ENCODE results near the gene INHBB.
"Not testable (repeated sequence)": the region's sequence is repeated elsewhere in the genome, so short reads cannot be mapped to it uniquely, and the experiment has no call there.

INHBB gene

DNA sequence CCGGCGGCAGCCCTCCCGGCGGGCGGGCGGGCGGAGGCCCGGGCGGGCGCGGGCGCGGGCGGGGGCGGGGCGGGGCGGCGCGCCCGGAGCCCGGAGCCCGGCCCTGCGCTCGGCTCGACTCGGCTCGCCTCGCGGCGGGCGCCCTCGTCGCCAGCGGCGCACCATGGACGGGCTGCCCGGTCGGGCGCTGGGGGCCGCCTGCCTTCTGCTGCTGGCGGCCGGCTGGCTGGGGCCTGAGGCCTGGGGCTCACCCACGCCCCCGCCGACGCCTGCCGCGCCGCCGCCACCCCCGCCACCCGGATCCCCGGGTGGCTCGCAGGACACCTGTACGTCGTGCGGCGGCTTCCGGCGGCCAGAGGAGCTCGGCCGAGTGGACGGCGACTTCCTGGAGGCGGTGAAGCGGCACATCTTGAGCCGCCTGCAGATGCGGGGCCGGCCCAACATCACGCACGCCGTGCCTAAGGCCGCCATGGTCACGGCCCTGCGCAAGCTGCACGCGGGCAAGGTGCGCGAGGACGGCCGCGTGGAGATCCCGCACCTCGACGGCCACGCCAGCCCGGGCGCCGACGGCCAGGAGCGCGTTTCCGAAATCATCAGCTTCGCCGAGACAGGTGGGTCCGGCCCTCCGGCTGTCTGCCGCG, at the start of gene INHBB:
TSS of gene INHBB (plus strand) at position 111 of the 641 bp plus-strand sequence. CDS start at position 164, 53 bp downstream.
- peak in 1 of 14 donors; percentile 27 for DNase-seq

DNA sequence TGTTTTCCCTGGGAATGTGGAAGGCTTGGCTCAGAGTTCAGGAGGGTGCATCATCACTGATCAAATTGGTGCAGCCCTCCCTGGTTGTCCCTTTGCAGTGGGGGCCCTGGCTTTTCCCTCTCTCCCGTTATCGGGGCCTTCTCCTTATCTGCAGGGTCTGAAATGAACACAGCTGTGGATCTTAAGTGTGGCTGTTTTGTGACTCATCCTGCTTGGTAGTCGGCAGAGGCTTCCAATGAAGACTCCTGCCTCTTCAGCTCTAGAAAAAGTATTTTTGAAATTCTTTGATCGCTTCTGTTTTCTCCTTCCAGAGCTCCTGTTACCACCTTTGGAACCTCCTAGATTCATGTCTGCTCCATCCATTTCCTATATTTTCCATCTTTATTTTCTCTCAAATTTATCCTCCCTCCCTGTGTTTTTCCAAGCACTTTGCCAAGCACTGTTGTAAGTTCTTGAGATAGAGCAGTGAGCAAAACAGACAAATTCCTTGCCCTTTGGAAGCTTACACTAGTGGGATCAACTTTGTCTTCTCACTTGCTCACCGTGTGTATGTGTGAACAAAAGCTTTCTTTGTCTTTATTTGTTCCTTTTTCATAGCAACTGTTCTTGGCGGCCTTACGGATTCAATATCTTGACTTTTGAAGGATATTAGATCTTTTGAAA, 47.6 kb upstream of the INHBB start:
- no peak for DNase-seq

DNA sequence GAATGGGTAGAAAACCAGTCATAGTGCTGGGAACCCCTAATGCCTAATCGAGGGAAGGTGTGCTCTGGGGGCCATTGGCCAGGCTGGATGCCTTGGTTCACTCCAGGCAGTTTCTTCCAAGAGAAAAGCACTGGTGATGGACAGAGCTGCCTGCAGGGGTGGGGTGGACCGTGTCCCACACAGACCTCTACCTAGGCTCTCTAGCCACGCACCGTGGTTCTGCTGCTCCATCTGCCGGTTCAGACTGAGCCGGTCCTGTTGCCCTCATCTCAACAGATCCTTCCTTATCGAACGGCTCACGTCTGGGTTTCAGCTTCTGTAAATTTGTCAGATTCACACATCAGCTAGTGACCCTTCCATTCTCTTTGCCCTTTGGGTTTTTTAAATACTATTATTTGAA, 46.9 kb upstream of the INHBB start:
- DNase-seq = no peak

DNA sequence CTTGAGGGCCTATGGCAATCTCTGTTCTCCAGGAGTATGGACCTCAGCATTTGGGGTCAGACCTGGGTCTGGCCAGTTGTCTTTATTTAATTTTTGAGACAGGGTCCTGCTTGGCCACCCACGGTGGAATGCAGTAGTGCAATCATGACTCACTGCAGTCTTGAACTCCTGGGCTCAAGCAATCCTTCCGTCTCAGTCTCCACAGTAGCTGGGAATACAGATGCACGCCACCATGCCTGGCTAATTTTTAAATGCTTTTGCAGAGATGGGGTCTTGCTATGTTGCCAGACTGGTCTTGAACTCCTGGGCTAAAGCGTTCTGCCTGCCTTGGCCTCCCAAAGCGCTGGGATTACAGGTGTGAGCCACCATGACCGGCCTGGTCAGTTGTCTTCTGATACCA, 46.4 kb upstream of the INHBB start:
- no peak for DNase-seq

DNA sequence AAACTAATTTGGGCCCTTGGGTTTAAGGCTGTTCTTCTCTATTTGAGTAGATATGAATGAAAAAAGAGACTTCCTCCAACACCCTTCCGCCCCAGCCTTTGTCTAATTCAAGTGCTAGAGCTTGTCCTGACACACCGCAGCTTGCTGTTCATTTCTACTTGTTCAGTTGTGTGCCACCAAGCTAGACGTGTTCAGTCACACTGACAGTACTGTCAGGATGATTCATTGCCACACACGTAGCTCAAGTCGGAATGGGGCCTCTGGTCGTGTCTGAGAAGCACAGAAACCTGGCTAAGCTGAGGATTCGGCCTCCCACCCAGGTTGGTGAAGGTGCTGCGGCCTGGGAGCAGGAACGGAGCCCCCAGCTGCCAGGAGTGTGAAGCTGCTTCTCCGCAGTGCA, 45.6 kb upstream of the INHBB start:
- DNase-seq = no peak

DNA sequence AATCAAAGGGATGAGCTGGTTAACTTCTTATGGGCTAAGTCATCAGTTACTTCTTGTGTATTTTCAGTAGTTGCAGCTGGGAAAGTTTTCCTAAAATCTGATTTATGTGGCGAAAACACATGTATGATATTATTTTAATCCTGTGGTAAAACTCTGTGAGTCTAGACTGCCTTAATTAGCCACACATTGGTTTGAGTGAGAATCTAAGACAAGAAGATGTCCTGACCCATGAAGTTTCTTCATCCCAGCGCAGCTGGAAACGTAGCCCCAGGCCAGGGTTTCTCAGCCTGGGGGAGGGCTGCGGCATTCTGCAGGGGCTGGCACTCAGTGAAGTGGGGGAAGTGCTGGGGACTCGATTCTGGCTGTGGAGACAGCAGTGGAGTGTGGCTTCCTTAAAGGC, 44.7 kb upstream of the INHBB start:
- no peak for DNase-seq

DNA sequence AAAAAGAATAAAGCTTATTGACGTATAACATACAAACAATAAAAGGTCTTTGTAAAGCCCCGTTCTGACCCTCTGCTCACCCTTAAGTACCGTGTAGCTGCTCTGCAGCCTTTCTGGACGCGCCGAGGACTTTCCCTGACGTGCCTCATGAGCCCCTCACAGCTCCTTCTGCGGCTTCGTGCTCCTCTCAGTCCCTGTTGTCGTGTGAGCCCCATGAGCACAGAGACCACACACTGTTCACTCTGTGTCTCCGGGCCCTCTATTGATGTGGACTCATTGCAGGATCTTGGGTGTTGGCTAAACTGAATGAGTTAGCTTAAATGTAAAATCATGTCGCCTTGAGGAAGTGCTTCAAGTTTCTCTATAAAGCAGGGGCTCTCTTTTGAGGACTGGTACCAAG, 43.6 kb upstream of the INHBB start:
- DNase-seq = no peak

DNA sequence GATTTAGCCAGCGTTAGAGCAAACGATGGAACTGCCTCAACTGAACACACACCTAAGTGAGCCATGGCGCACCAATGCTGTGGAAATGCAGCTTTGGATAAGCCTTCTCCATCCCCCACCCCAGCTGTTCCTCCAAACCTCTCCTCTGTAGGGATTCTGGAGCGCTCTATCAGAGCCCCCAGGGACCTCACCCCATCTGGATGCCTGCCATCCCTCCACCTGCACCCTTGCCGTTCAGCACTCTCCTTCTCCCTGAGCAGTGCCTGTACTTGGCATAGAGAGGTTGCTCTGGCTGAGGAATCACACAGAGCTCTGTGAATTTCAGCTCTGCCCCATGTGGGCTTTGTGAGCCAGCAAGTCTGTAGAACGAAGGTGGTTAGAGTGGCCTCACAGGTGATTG, 42.8 kb upstream of the INHBB start:
- DNase-seq = no peak

DNA sequence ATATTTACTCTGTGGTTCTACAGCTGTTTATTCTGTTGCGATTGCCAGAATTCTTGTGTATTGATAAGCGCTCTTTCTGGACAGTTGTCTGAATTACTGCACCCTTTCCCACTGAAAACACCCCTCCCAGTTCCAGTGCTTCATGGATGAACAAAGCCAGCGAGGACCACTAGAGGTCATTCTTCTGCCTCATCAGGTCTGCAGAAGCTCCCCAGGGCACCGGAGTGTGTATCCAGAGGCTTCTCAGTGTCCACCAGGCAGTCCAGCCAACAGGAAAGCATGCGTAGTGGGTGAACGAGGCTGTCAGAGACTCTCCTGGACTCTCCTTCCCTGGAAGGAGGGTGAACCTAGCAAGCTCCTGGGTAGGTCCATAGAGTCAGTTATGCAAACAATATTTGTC, 40.6 kb upstream of the INHBB start:
- DNase-seq = peak in 1 of 14 donors; percentile 17

DNA sequence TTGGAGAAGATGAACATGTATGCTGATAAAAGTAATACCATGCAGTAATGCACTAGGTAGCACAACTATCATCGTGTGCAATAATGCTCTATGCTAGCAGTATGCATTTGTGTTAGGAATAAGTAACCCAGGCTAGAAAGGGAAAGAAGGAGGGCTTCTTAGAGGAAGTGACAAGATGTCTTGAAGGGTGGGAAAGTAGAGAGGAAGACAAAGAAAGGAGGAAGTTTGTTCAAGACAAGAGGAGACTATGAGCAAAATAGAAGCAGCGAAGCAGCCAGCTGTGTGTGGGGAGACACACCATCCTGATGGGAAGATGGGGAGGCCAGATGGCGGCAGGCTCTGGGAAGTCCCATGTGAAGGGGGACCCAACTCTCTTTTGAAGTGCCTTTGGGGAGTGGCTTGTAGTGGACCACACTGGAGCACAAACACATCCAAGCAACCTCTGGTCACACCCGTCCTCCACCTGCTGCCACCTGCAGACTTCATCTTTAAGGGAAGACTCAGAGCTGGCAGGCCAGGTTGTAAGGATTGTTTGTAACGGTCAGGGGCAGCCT, 39.9 kb upstream of the INHBB start:
- DNase-seq = no peak

DNA sequence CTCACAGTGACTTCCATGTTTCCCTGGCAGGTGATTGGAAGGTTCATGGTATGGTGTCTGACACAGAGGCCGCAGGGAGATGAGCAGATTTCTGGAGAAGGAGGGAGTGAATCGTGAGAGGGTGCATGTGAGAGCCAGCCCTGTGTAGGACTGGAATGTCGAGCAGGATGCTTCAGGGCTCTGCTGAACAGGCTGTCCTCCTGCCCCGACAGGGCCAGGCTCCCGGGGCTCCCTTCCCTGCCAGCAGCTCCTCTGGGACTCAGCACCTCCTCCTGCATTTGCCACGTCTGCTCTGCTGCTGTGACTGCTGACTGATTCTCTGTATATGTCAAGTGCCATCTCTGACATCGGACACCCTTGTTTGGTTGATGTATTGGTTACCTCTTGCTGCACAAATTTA, 38.5 kb upstream of the INHBB start:
- no peak for DNase-seq

DNA sequence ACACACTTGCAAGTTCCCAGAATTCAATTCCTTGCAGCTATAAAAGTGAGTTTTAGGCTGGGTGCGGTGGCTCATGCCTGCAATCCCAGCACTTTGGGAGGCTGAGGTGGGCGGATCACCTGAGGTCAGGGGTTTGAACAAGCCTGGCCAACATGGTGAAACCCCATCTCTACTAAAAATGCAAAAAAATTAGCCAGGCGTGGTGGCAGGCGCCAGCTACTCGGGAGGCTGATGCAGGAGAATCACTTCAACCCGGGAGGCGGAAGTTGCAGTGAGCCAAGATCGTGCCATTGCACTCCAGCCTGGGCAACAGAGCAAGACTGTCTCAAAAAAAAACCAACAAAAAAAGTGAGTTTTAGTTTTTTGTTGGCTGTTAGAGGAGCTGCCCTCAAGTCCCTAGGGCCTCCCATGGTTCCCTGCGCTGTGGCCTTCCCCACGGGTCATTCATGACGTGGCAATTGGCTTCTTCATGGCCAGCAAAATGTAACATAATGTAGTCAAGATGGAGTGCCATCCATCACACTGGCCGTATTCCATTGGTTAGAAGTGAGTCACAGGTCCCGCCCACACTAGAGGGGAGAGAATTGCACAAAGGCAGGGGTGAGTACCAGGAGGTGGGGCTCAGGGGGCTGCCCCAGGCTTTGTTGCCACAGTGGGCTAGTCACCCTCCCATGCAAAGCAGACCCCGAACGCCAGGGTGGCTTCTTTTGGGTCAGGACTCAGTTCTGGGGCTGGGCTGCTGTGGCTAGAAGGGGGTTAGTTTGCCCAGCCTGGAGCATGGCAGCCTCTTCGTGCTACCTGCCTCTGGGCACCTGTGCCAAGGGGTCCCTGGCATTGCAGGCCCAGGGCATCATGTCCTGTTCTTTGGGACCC, 37.7 kb upstream of the INHBB start:
- DNase-seq = no peak

DNA sequence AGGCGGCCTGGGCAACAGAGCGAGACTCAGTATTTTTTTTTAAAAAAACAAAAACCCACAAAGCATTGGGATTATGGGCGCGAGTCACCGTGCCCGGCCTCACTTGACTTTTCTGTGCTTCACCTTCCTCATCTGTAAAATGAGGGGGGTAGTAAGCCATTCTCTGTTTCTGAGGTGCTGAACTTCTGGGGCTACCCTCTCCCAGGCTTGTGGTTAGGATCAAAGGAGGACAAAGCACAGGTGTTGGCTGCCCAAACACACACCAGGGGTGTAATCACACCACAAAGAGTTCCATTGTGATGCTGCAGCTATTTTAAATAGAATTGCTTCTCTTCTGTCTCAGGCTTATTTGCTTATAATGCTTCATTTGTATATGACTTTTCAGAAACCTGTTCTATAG, 35.8 kb upstream of the INHBB start:
- no peak for DNase-seq

DNA sequence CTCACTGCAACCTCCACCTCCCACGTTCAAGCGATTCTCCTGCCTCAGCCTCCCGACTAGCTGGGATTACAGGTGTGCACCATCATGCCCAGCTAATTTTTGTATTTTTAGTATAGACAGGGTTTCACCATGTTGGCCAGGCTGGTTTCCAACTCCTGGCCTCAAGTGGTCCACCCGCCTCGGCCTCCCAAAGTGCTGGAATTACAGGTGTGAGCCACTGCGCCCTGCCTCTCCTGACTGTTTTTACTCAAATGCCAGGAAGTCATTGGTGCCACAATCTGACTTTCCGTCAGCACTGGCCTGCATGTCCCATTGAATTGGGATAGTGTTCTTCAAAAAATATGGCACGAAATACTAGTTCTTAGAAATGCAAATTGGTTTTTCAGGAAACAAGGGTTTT, 35.1 kb upstream of the INHBB start:
- not testable (repeated sequence) for DNase-seq

DNA sequence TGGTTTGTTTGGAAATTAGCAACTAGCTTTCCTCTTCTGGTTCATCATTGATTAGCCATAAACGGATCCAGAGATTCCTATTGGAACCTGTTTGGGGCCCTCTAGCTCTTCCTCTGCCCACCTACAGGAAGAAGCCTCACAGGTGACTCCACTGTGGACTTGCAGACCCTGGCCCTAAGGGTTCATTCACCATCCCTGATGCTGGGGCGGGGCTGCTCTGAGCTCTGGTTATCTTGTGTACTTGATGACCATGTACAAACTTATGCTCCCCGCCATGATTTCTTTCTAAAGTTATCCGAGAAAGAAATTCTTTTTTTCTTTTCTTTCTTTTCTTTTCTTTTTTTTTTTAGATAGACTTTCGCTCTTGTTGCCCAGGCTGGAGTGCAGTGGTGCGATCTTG, 33.9 kb upstream of the INHBB start:
- no peak for DNase-seq

DNA sequence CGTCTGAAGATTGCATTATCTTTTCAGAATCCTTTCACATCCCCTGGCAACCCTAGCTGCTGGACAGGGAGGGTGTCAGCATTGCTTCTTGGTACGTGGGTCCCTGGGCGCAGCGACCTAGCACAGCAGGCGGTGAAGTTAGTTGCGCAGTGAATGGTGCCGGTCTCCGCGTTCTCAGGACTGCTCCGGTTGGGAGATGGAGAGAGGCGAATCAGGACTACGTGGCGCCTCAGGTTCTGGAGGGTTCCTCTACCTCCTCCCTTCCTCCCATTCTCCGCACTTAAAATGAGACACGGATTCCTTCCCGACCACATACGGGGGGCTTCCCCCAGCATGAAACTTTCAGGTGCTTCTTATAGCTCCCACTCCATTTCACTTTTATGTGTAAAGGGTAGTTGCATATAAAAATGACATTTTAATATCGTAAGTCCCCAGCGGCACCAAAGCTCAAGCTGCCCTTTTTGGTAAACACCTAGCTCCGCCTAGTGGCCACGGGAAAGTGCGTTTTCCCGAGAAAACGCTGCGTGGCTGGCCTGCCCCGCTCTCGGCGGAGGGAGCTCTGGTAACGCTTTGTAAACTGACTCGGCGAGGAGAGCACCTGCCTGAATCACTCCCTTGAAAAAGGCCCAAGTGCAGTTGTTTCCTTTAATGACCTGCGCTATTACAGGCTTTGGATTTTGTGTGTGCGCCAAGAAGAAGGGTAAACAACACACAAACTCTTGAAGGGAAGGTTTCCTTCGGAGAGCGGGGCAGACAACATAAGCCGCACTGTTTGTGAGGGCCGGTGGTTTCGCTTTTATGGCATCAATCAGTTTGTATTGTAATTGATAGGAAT, 32.9 kb upstream of the INHBB start:
- peak in 13 of 14 donors; percentile 11 to 85 (median 64) for DNase-seq

DNA sequence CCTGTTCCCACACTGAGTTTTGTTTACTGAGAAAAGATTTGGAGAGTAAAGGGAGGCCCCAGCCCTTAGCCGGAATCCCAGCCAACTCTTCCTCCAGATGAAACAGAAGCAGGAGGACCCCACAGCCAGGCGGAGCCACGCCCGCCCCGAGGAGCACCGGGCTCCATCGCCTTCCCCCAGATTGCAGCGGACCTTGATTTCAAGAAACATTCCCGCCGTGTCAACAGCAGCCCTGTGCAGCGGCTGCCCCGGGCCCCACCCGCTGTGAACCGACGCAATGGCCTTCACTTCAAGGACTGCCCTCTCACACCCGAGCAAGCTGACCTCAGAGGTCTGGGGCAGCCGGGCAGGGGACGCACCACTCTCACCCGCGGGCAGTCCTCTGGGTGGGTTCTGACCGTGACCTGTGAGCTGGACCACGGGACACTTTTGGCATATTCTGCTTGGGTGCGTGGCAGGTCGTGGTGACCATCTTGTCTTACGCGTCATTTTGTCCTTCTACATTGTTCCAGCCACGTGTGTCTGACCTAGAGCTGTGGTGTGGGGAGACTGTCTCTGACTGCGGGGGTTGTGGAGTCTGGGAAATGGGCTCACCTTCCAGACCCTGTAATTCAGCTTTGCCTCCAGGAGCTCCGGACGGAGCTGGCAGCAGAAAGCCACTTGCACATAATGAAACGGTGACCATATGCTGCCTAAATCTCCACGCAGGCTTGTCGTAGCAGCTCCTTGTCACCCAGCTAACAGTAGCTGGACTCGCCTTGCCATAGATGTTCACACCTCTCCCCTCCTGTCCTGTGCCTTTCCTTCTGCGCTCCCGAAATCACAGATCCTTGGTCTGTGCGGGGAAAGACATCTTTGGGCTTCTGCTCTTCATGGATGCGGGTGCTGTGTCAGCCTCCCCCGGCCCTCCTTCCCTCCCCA, 32.0 kb upstream of the INHBB start:
- peak in 1 of 14 donors; percentile 14 for DNase-seq

DNA sequence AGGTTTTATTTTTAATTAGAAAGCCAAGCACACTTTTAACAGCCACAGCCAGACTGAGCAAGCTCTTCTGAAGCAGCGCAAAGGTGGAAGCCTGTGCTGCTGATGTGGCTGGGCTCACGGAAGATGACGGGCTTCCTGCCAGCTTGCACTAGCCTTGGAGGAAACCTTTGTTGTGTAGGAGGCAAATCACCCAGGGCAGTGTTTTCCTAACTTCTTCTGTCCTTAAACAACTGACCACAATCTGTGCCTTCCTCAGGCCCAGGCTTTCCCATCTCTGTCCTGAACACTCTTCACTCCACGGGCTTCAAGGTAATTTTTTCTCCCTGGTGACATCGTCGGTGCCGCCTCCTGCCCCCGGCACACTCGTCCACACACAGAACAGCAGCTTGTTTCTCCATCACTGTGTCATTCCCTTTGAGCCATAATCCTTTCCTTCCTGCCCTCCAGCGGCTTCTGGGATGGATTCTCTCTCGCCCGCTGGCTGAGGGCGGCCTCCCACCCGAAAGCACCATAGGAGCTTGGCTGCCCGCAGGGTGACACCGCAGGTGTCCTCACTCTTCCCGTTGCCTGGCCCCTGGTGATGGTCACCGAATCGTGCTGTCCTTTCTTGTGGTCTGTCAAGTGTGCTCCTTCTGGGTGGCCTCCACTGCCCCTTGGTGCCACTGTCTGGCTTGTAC, 31.1 kb upstream of the INHBB start:
- DNase-seq = no peak

DNA sequence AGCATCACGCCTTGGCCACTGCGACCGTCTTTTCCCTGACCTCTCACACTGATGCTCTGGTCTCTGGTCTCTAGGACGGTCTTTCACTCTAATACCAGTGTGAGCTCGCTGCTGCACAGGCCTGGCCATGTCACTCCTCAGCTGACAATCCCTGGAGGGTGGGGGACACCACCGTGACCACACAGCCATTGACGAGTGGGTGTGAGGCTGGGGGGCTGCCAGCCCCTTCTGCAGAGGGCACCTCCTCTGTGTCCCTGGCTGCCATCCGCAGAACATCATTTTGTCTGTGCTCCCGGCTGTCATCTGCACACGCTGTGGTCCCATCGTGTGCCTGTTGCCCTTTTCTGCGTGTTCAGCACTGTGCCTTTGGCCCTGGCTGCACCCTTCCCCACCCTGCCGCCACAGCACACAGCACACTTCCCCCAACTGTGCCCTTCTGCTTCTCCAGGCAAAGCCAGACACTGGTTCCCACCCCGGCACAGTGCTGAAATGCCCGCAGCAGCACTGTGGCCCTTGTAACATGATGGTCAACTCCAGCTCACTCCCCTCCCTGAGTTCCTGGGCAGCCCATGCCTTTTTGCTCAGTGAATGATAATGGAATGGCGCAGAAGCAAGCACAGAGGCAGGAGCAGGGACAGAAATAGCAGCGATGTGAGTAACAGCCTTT, 30.4 kb upstream of the INHBB start:
- DNase-seq = no peak

DNA sequence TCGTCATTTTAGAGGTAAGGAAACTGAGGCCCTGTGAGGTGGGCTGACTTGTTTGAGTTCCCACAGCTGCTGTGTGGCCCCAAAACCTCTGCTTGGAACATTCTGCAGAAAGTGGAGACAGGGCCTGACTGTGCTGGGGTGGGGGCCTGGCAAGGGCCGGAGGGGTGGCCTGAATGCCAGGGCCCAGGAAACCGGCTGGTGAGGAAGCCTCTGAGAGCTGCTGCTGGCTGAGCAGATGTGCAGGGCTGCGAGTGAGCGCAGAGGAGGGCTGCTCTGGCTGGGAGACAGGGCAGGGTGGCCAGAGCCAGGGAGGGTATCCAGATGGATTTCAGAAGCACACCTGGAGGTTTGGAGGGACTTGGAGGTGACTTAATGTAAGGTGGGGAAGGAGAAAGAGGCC, 29.9 kb upstream of the INHBB start:
- no peak for DNase-seq
